Psoas muscle (tissue), 8 donors: ENCODE data around the gene C14orf180. TPM values are rescaled to one million over a fixed set of nuclear protein-coding genes. Genes with fewer than 3 reads are reported as not detected.

Source experiments
- ATAC-seq, 4 donors: fragments of 200-7000 bp; cut with Tn5 transposase; one replicate each; pipeline ENCODE4 v1.9.1; 2020; ENCODE audit warnings: moderate library complexity in 3 of 4, mild to moderate bottlenecking in 2 of 4
- DNase-seq, 2 donors: peaks; one replicate each; pipeline ENCODE4 v3.0.0-alpha.2; 2020
- H3K27ac ChIP-seq: fragments of 200-600 bp; one replicate; pipeline ENCODE4 v1.8.0; 2022
- H3K27me3 ChIP-seq, 3 donors: fragments of 200-600 bp in 1 of 3; one replicate each; pipeline versions ENCODE4 v1.6.1 to v1.8.0; 2013 to 2022; ENCODE audit warnings: low read length in 2 of 3, mild to moderate bottlenecking in 2 of 3, moderate library complexity in 1 of 3; ENCODE audit not compliant: insufficient read depth in 3 of 3
- H3K36me3 ChIP-seq, 2 donors: fragments of 200-600 bp in 1 of 2; one replicate each; pipeline versions ENCODE4 v1.6.1 to v1.8.0; 2013 to 2022; ENCODE audit warnings: low read depth in 1 of 2, mild to moderate bottlenecking in 1 of 2, moderate library complexity in 1 of 2; ENCODE audit not compliant: insufficient read depth in 1 of 2
- H3K4me1 ChIP-seq: fragments of 200-600 bp; one replicate; pipeline ENCODE4 v1.8.0; 2022
- H3K4me3 ChIP-seq: fragments of 200-600 bp; one replicate; pipeline ENCODE4 v1.8.0; 2022; ENCODE audit warnings: mild to moderate bottlenecking
- H3K9me3 ChIP-seq: fragments of 200-600 bp; one replicate; pipeline ENCODE4 v1.8.0; 2022
- WGBS, 3 donors: extraction: QIAGEN DNeasy Blood & Tissue Kit; methylation state at CpG; one replicate each; pipeline versions ENCODE4 v1.1.6 to v1.1.7; 2013; 5-methylcytosine and 5-hydroxymethylcytosine counted together
- intact Hi-C, 2 donors: fragments of 100-400 bp; cut with DNase I; formaldehyde crosslinking; loops; one replicate each; pipeline versions ENCODE4 v1.11.0 to v1.14.2; 2022
- polyA plus RNA-seq, 3 donors: library from polyadenylated mRNA; stranded (reverse); fragments of 200-250 nt; gene quantifications; one replicate each; pipeline ENCODE4 v1.2.3, GENCODE V29; 2013
- total RNA-seq, 4 donors: library from RNA; stranded (reverse); fragmentation: NEBNext Ultra II Directional in 2 of 4; extraction: Animal tissue kit (Norgen Biotek cat#: 25700) in 2 of 4; gene quantifications; one replicate each; pipeline versions ENCODE4 v1.2.1 to v1.2.4, GENCODE V29; 2021 to 2023
- TF ChIP-seq, protein P1 (sequence below): fragments of 200-600 bp; IDR thresholded peaks from one replicate; pipeline ENCODE4 v1.8.0; 2022; ENCODE audit warnings: antibody characterized with exemption
- donor health status: healthy with polysubstance abuse.
- donor health status: DM: no; HTN: no; CAD: no; lungs with moderate emphysema.
- donor health status: Bipolar disorder and iron deficiency.
- donor health status: healthy.
- donor health status: DM: yes; HTN: yes; CAD: no.
- donor health status: DM: no; HTN: no; CAD: no.
- donor health status: DM: no; HTN: no; CAD: no.
- donor health status: DM: yes; HTN: yes; CAD: no.

Gene C14orf180
- total and polyA plus RNA-seq, 7 donors: 0.32 to 7.3 (median 0.58) TPM

DNA sequence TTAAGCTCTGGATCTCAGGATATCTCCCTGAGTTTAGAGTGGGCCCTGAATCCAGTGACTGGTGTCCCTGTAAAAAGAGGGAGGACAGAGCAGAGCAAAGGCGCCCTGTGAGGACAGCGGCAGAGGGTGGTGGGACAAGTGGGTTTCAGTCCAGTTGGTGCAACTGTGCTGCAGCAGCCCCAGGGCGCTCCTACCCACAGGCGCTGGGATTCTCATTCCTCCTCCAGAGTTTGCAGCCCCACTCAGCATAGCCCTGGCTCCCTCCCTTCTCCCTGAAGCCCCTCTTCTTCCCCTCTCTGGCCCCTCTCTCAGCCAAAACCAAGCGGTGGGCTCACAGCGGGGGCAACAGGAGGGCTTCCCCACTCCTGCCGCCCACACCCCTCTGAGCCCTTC, 23.4 kb downstream of the C14orf180 start:
- H3K27me3 ChIP-seq: peaks cover 0 to 96% (median 28%) of the 10 kb centered on the region in 3 donors
- intact Hi-C loops: no loop called here
- H3K9me3 ChIP-seq: no peaks in the 10 kb centered on the region
- H3K4me1 ChIP-seq: no peaks in the 10 kb centered on the region
- no peaks in the 10 kb centered on the region for H3K36me3 ChIP-seq
- H3K4me3 ChIP-seq: no peak overlapping the region
- peak; percentile 0 to 14 for DNase-seq
- TF ChIP-seq, protein P1, sequence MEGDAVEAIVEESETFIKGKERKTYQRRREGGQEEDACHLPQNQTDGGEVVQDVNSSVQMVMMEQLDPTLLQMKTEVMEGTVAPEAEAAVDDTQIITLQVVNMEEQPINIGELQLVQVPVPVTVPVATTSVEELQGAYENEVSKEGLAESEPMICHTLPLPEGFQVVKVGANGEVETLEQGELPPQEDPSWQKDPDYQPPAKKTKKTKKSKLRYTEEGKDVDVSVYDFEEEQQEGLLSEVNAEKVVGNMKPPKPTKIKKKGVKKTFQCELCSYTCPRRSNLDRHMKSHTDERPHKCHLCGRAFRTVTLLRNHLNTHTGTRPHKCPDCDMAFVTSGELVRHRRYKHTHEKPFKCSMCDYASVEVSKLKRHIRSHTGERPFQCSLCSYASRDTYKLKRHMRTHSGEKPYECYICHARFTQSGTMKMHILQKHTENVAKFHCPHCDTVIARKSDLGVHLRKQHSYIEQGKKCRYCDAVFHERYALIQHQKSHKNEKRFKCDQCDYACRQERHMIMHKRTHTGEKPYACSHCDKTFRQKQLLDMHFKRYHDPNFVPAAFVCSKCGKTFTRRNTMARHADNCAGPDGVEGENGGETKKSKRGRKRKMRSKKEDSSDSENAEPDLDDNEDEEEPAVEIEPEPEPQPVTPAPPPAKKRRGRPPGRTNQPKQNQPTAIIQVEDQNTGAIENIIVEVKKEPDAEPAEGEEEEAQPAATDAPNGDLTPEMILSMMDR: no peak
- H3K27ac ChIP-seq: no peak overlapping the region
- no peak for ATAC-seq
- WGBS, 3 donors: 75 to 88% (median 83%) methylated on average over 7 of the region's 7 CpGs

DNA sequence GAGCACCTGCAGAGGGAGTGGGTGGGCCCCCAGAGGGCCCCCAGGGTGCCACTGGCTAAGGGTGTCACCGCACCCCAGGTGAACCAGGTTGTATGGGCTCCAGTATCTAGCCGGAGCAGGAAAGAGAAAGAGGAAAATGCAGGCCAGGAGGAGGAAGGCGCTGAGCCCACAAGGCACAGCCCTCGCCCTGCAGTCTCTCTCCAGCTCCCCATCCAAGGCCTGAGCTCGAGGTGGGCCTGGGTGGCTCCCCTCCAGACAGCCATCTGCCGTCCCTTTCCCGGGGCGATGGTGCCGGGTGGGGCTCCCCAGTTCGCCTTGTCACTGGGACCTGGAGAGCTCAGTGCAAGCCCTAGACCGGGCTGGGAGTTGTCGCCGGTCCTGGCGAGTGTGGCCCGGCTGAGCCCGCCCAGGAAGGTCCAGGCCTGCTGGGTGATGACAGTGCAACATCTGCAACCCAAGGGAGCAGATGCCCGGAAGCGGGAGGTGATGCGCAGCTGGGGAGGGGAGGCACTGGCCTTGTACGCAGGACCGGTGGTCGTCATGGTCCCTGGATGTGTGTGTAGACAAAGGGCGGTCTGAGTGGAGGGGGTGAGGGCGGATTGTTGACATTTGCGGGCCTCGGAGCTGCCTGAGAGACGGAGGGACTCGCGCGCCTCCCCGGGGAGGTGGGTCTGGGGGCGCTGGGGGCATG, 24.3 kb downstream of the C14orf180 start:
- Histone ChIP-seq H3K27me3 (peaks cover 0 to 92% (median 28%) of the 10 kb centered on the region in 3 donors), H3K27ac (no peak overlapping the region), H3K4me3 (no peak overlapping the region), H3K9me3 (no peaks in the 10 kb centered on the region), H3K36me3 (no peaks in the 10 kb centered on the region), H3K4me1 (no peaks in the 10 kb centered on the region)
- TF ChIP-seq, protein P1: no peak
- WGBS, 3 donors: 16 to 27% (median 22%) methylated on average over 26 to 32 of the region's 32 CpGs
- no peak for ATAC-seq
- peak in 1 of 2 donors; percentile 7 for DNase-seq
- intact Hi-C loops: no loop called here

DNA sequence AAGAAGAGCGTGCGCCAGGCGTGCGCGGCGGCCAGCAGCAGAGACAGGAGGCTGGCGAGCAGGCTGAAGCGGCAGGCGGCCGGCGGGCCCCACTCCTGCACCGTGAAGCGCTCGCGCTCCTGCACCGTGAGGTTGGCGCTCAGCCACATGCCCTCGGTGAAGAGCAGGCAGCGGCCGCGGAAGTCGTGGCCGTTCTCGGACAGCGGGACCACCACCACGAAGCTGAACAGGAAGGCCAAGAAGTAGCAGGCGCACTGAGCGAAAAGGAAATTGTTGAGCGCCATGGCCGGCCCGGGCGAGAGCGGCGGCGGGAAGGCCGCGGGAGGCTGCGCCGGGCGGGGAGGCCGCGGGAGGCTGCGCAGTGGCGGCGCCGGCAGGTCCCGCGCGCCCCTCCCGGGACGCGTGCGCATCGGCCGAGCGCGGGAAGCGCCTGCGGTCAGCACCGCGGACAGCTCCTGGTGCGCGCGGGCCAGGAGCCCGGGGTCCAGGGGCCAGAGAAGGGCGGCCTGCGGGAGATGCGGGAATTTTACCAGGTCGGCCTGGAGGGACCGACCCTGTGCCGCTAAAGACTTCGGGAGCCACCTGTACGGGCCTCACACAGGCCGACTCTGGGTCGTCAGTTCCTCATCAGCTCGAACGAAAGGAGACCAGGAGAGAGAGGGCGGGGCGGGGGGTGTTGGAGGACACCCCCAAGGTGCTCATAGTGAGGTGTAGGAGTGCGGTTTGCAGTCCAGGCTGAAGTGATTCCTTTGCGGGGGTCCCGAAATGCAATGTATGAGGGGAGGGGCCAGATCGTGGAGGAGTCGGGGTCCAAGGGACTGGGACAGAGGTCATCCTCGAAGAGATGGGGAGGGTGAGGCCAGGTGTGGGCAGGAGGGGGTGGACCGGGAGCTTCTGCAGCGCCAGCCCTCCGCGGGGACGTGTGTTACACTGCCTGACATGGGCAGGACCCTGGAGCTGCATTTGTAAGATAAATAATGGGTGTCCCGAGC, 25.2 kb downstream of the C14orf180 start, which contains the start of gene TMEM179:
TSS of gene TMEM179 (minus strand) at position 315 of the 992 bp plus-strand sequence. CDS start at position 284, 31 bp downstream.
- Histone ChIP-seq H3K4me1 (no peaks in the 10 kb centered on the region), H3K36me3 (no peaks in the 10 kb centered on the region), H3K4me3 (no peak within 1 kb of the TSS), H3K9me3 (no peaks in the 10 kb centered on the region), H3K27ac (no peak within 1 kb of the TSS), H3K27me3 (peaks cover 0 to 92% (median 28%) of the 10 kb centered on the region in 3 donors)
- intact Hi-C loops: no loop called here
- no peak for DNase-seq
- TF ChIP-seq, protein P1: no peak
- 5 to 6% (median 5%) methylated on average over 70 to 91 of the region's 91 CpGs for WGBS, 3 donors
- ATAC-seq: peak in 1 of 4 donors; percentile 62

DNA sequence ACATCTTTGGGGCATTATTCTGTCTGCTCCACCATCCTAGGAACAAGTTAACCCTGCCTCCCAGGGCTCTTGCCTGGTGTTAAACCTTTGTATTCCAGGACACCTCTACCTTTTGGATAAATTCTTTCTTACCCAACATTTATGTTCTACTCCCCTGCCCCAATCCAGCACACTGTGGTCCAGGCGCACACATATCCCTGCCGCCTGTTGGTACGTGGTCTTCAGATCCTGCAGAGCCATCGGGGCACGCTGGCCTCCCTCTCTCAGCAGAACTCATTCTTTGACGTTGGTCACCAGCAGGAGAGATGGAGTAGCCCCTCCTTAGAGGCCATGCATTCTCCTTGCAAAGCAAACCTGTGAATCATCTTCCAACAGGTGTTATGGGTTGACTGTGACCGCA, 30.1 kb downstream of the C14orf180 start:
- Histone ChIP-seq H3K4me1 (no peaks in the 10 kb centered on the region), H3K36me3 (no peaks in the 10 kb centered on the region), H3K4me3 (no peak overlapping the region), H3K27ac (no peak overlapping the region), H3K9me3 (no peaks in the 10 kb centered on the region), H3K27me3 (peaks cover 0 to 51% (median 10%) of the 10 kb centered on the region in 3 donors)
- intact Hi-C loops: no loop called here
- TF ChIP-seq, protein P1: no peak
- DNase-seq: no peak
- WGBS, 3 donors: 77 to 81% (median 80%) methylated on average over 7 of the region's 7 CpGs
- ATAC-seq: no peak
